ENCODE data around the gene SLC25A13.

The SLC25A13 gene

GRCh38 chr7:96216373-96216772 is 105.5 kb downstream of the SLC25A13 start:
- no peaks in the 10 kb centered on the region for H4K20me1 ChIP-seq (ENCODE audit: insufficient read depth, low read length)
- no peak overlapping the region for H3K27ac ChIP-seq (ENCODE audit: low read length)
- no peaks in the 10 kb centered on the region for H3K9me2 ChIP-seq (replicated peaks; ENCODE audit: insufficient read depth, low read length)
- H3K27me3 ChIP-seq (replicated peaks; ENCODE audit: insufficient read depth, low read length) = no peaks in the 10 kb centered on the region
- H3K4me1 ChIP-seq (ENCODE audit: low read length) = no peaks in the 10 kb centered on the region
- no peak overlapping the region for H3K4me2 ChIP-seq (ENCODE audit: low read depth, low read length)
- H3K36me3 ChIP-seq (replicated peaks; ENCODE audit: insufficient read depth, low read length) = no peaks in the 10 kb centered on the region
- TF ChIP-seq EZH2 (optimal IDR thresholded peaks at IDR 0.05; ENCODE audit: low read depth, low read length) (no peak), EZH2phosphoT487 (IDR thresholded peaks at IDR 0.05; ENCODE audit: low read length) (no peak), CTCF (IDR thresholded peaks at IDR 0.05; ENCODE audit: low read length) (no peak)
- no peak overlapping the region for H3K9ac ChIP-seq (ENCODE audit: low read length)
- no peaks in the 10 kb centered on the region for H3K9me3 ChIP-seq (replicated peaks; ENCODE audit: insufficient read depth, low read length)
- H3K79me2 ChIP-seq (ENCODE audit: low read length) = no peaks in the 10 kb centered on the region
- DNase-seq = no peak
- H2AFZ ChIP-seq (ENCODE audit: low read length) = no peak overlapping the region
- no peaks in the 10 kb centered on the region for H3F3A ChIP-seq (ENCODE audit: insufficient read depth, low read length)
- no peak overlapping the region for H3K4me3 ChIP-seq (ENCODE audit: low read length)

- no peak overlapping the region for H3K4me2 ChIP-seq (ENCODE audit: low read depth, low read length)
- H3K27ac ChIP-seq (ENCODE audit: low read length) = no peak overlapping the region
- no peaks in the 10 kb centered on the region for H3K27me3 ChIP-seq (replicated peaks; ENCODE audit: insufficient read depth, low read length)
- no peaks in the 10 kb centered on the region for H3K9me2 ChIP-seq (replicated peaks; ENCODE audit: insufficient read depth, low read length)
- no peak overlapping the region for H2AFZ ChIP-seq (ENCODE audit: low read length)
- H3K79me2 ChIP-seq (ENCODE audit: low read length) = no peaks in the 10 kb centered on the region
- no peak overlapping the region for H3K4me3 ChIP-seq (ENCODE audit: low read length)
- H3K9me3 ChIP-seq (replicated peaks; ENCODE audit: insufficient read depth, low read length) = no peaks in the 10 kb centered on the region
- TF ChIP-seq EZH2 (optimal IDR thresholded peaks at IDR 0.05; ENCODE audit: low read depth, low read length) = no peak
- no peak for TF ChIP-seq EZH2phosphoT487 (IDR thresholded peaks at IDR 0.05; ENCODE audit: low read length)
- TF ChIP-seq CTCF (IDR thresholded peaks at IDR 0.05; ENCODE audit: low read length) = no peak
- no peaks in the 10 kb centered on the region for H4K20me1 ChIP-seq (ENCODE audit: insufficient read depth, low read length)
- H3K9ac ChIP-seq (ENCODE audit: low read length) = no peak overlapping the region
- DNase-seq = no peak
- H3K36me3 ChIP-seq (replicated peaks; ENCODE audit: insufficient read depth, low read length) = no peaks in the 10 kb centered on the region
- no peaks in the 10 kb centered on the region for H3F3A ChIP-seq (ENCODE audit: insufficient read depth, low read length)
- H3K4me1 ChIP-seq (ENCODE audit: low read length) = no peaks in the 10 kb centered on the region
Observed at GRCh38 chr7:96212474-96212873, 109.4 kb downstream of the SLC25A13 start.

- TF ChIP-seq CTCF (IDR thresholded peaks at IDR 0.05; ENCODE audit: low read length) (no peak), EZH2phosphoT487 (IDR thresholded peaks at IDR 0.05; ENCODE audit: low read length) (no peak), EZH2 (optimal IDR thresholded peaks at IDR 0.05; ENCODE audit: low read depth, low read length) (no peak)
- H3K27me3 ChIP-seq (replicated peaks; ENCODE audit: insufficient read depth, low read length) = no peaks in the 10 kb centered on the region
- no peak overlapping the region for H3K27ac ChIP-seq (ENCODE audit: low read length)
- H3K36me3 ChIP-seq (replicated peaks; ENCODE audit: insufficient read depth, low read length) = no peaks in the 10 kb centered on the region
- H2AFZ ChIP-seq (ENCODE audit: low read length) = no peak overlapping the region
- H3K9me3 ChIP-seq (replicated peaks; ENCODE audit: insufficient read depth, low read length) = no peaks in the 10 kb centered on the region
- H3F3A ChIP-seq (ENCODE audit: insufficient read depth, low read length) = no peaks in the 10 kb centered on the region
- H3K4me2 ChIP-seq (ENCODE audit: low read depth, low read length) = no peak overlapping the region
- no peak overlapping the region for H3K4me3 ChIP-seq (ENCODE audit: low read length)
- H4K20me1 ChIP-seq (ENCODE audit: insufficient read depth, low read length) = no peaks in the 10 kb centered on the region
- no peaks in the 10 kb centered on the region for H3K79me2 ChIP-seq (ENCODE audit: low read length)
- no peak overlapping the region for H3K9ac ChIP-seq (ENCODE audit: low read length)
- DNase-seq = no peak
- H3K9me2 ChIP-seq (replicated peaks; ENCODE audit: insufficient read depth, low read length) = no peaks in the 10 kb centered on the region
- no peaks in the 10 kb centered on the region for H3K4me1 ChIP-seq (ENCODE audit: low read length)
Observed at GRCh38 chr7:96211954-96212353, 109.9 kb downstream of the SLC25A13 start.

Data from MM.1S (cell line).